SK-N-SH (cell line): Measurements from ENCODE around the gene C16orf87.

Experiments used
- CHD2 ChIP-seq: fragments of 150-350 bp; IDR thresholded peaks from 2 replicates; pipeline ENCODE4 v1.6.1; 2018; ENCODE audit warnings: low read length; ENCODE audit not compliant: partially characterized antibody
- CTCF ChIP-seq: fragments of 200-600 bp; sonication (generic); IDR thresholded peaks from 2 replicates; pipeline ENCODE4 v1.6.1; 2017; ENCODE audit warnings: antibody characterized with exemption, mild to moderate bottlenecking, moderate library complexity
- EP300 ChIP-seq, 2 experiments: IDR thresholded peaks; 2 replicates each; pipeline versions ENCODE4 v1.4.0 to v1.6.1; 2012; ENCODE audit warnings: borderline replicate concordance in 1 of 2, low read depth in 1 of 2, low read length in 1 of 2
- NFIC ChIP-seq: IDR thresholded peaks from 2 replicates; pipeline ENCODE4 v1.4.0; 2012; ENCODE audit warnings: borderline replicate concordance
- POLR2AphosphoS5 ChIP-seq: IDR thresholded peaks from 2 replicates; pipeline ENCODE4 v1.6.1; 2012; ENCODE audit warnings: low read depth, low read length
- RFX5 ChIP-seq: IDR thresholded peaks from 2 replicates; pipeline ENCODE4 v1.6.1; 2012; ENCODE audit warnings: mild to moderate bottlenecking, improper control_type of control experiment, low read length
- SIN3A ChIP-seq: IDR thresholded peaks from 2 replicates; pipeline ENCODE4 v1.6.1; 2012; ENCODE audit warnings: low read depth, mild to moderate bottlenecking, low read length, moderate library complexity, borderline replicate concordance
- TAF1 ChIP-seq: IDR thresholded peaks from 2 replicates; pipeline ENCODE4 v1.6.1; 2012; ENCODE audit warnings: low read depth, mild to moderate bottlenecking, low read length, moderate library complexity, borderline replicate concordance
- YY1 ChIP-seq: IDR thresholded peaks from 2 replicates; pipeline ENCODE4 v1.4.0; 2012; ENCODE audit warnings: low read depth, mild to moderate bottlenecking
- TF ChIP-seq, protein P1 (sequence below): fragments of 150-350 bp; IDR thresholded peaks from 2 replicates; pipeline ENCODE4 v1.6.1; 2017; ENCODE audit warnings: antibody characterized with exemption, low read length, low read depth, borderline replicate concordance
- TF ChIP-seq, protein P2 (sequence below): IDR thresholded peaks from 2 replicates; pipeline ENCODE4 v1.6.1; 2012; ENCODE audit warnings: mild to moderate bottlenecking, low read depth, low read length, moderate library complexity
- TF ChIP-seq, protein P3 (sequence below): IDR thresholded peaks from 2 replicates; pipeline ENCODE4 v1.4.0; 2012; ENCODE audit warnings: low read depth

DNA sequence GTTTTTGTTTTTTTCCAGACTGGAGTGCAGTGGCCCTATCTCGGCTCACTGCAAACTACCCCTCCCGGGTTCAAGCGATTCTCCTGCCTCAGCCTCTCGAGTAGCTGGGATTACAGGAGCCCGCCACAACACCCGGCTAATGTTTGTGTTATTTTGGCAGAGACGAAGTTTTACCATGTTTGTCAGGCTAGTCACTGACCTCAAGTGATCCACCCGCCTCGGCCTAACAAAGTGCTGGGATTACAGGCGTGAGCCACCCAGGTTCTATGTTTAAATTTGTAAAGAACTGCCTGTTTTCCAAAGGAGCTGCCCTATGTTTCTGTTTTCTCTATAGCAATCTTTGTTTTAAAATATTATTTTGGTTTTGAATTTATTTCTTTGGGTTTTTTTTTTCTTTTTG is 13.8 kb upstream of the C16orf87 start:
- TF ChIP-seq, protein P1, sequence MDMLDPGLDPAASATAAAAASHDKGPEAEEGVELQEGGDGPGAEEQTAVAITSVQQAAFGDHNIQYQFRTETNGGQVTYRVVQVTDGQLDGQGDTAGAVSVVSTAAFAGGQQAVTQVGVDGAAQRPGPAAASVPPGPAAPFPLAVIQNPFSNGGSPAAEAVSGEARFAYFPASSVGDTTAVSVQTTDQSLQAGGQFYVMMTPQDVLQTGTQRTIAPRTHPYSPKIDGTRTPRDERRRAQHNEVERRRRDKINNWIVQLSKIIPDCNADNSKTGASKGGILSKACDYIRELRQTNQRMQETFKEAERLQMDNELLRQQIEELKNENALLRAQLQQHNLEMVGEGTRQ: no peak
- no peak for TF ChIP-seq RFX5
- TF ChIP-seq TAF1: no peak
- no peak for TF ChIP-seq CTCF
- no peak for TF ChIP-seq SIN3A
- TF ChIP-seq CHD2: no peak
- no peak for TF ChIP-seq NFIC
- TF ChIP-seq YY1: no peak
- TF ChIP-seq, protein P2, sequence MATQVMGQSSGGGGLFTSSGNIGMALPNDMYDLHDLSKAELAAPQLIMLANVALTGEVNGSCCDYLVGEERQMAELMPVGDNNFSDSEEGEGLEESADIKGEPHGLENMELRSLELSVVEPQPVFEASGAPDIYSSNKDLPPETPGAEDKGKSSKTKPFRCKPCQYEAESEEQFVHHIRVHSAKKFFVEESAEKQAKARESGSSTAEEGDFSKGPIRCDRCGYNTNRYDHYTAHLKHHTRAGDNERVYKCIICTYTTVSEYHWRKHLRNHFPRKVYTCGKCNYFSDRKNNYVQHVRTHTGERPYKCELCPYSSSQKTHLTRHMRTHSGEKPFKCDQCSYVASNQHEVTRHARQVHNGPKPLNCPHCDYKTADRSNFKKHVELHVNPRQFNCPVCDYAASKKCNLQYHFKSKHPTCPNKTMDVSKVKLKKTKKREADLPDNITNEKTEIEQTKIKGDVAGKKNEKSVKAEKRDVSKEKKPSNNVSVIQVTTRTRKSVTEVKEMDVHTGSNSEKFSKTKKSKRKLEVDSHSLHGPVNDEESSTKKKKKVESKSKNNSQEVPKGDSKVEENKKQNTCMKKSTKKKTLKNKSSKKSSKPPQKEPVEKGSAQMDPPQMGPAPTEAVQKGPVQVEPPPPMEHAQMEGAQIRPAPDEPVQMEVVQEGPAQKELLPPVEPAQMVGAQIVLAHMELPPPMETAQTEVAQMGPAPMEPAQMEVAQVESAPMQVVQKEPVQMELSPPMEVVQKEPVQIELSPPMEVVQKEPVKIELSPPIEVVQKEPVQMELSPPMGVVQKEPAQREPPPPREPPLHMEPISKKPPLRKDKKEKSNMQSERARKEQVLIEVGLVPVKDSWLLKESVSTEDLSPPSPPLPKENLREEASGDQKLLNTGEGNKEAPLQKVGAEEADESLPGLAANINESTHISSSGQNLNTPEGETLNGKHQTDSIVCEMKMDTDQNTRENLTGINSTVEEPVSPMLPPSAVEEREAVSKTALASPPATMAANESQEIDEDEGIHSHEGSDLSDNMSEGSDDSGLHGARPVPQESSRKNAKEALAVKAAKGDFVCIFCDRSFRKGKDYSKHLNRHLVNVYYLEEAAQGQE: no peak
- no peak for TF ChIP-seq EP300 (IDR thresholded peaks at IDR 0.05; ENCODE audit: borderline replicate concordance in 1 of 2, low read depth in 1 of 2, low read length in 1 of 2)
- TF ChIP-seq POLR2AphosphoS5: no peak
- TF ChIP-seq, protein P3, sequence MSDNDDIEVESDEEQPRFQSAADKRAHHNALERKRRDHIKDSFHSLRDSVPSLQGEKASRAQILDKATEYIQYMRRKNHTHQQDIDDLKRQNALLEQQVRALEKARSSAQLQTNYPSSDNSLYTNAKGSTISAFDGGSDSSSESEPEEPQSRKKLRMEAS: no peak
